ENCODE results near the gene ADAMTS19. TPM values are rescaled to one million over a fixed set of nuclear protein-coding genes. Genes with fewer than 3 reads are reported as not detected.
A peak's percentile ranks its signal among the peaks of the same experiment; 100 is the strongest.

ADAMTS19 gene
- total and polyA plus RNA-seq, 11 donors: 0.16 to 1.2 (median 0.53) TPM; not detected in 3

DNA sequence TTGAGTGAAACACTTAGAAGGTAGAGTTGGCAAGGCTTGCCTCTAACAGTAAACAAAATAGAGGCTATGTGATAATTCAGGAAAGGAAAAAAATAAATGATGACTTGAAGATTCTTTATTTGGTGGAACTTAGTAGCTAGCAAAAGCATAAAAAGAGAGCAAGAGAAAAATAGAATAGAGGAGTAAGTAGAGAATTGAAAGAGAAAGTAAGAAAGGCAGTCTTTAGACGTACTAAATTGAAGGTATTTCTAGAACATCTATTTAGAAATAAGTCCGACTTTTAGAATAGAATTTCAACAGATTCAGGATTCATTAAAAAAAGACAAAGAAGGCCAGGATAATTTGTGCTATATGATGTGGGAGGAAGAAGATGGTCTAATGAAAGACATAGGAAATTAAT lies 159.7 kb downstream of the ADAMTS19 start:
- intact Hi-C loops (cut with DNase I): no loop called here
- H3K4me1 ChIP-seq: no peaks in the 10 kb centered on the region
- no peaks in the 10 kb centered on the region for H3K36me3 ChIP-seq
- WGBS, 4 donors: 69 to 88% (median 81%) methylated on average over 2 of the region's 2 CpGs
- no peak for ATAC-seq
- H3K4me3 ChIP-seq: peak overlapping the region in 2 of 12 donors; percentile 11 to 25
- no peak for TF ChIP-seq POLR2A (IDR thresholded peaks at IDR 0.05)
- TF ChIP-seq, protein P1, sequence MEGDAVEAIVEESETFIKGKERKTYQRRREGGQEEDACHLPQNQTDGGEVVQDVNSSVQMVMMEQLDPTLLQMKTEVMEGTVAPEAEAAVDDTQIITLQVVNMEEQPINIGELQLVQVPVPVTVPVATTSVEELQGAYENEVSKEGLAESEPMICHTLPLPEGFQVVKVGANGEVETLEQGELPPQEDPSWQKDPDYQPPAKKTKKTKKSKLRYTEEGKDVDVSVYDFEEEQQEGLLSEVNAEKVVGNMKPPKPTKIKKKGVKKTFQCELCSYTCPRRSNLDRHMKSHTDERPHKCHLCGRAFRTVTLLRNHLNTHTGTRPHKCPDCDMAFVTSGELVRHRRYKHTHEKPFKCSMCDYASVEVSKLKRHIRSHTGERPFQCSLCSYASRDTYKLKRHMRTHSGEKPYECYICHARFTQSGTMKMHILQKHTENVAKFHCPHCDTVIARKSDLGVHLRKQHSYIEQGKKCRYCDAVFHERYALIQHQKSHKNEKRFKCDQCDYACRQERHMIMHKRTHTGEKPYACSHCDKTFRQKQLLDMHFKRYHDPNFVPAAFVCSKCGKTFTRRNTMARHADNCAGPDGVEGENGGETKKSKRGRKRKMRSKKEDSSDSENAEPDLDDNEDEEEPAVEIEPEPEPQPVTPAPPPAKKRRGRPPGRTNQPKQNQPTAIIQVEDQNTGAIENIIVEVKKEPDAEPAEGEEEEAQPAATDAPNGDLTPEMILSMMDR (IDR thresholded peaks at IDR 0.05): no peak
- no peak for DNase-seq
- no peaks in the 10 kb centered on the region for H3K9me3 ChIP-seq
- H3K27ac ChIP-seq: no peak overlapping the region
- no peaks in the 10 kb centered on the region for H3K27me3 ChIP-seq

DNA sequence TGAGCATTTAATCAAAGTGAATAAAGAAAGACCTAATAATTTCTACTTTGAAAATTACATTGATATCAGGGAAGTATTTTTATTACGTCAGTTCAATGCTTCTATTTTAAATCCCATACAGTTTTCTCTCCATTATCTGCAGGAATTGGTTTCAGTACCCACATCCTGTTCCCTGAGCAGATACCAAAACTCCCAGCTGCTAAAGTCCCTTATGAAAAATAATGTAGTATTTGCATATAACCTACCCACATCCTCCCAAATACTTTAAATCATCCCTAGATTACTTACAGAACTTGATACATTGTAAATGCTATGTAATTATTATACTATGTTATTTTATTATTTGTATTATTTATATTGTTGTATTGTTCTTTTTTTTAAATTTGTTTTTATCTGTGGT lies 162.4 kb downstream of the ADAMTS19 start:
- Histone ChIP-seq H3K27ac (no peak overlapping the region), H3K4me1 (no peaks in the 10 kb centered on the region), H3K27me3 (no peaks in the 10 kb centered on the region), H3K36me3 (no peaks in the 10 kb centered on the region), H3K9me3 (no peaks in the 10 kb centered on the region), H3K4me3 (no peak overlapping the region)
- WGBS, 4 donors: 24 to 57% (median 52%) methylated on average over 1 of the region's 1 CpG
- TF ChIP-seq, protein P1 (IDR thresholded peaks at IDR 0.05): no peak
- ATAC-seq: no peak
- DNase-seq: no peak
- intact Hi-C loops (cut with DNase I): no loop called here

DNA sequence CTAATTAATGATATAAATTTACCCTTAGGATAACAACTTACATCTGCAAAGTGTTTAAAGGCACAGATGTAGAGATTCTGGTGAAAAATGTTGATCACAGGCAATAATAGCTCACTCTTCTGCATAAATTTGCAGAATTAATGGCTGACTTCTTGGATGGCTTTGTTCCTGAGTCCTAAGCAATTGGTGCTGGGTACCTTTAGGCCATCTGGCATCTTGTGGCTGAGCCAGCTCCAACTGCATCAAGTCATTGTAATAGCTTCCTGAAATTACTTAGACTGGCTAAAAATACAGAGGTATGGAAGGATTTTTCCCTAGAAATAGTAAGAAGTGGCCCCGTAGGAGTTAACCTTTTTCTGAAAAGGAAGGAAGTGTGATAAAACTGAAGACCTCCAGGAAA lies 169.5 kb downstream of the ADAMTS19 start:
- H3K27ac ChIP-seq: no peak overlapping the region
- 31 to 53% (median 41%) methylated on average over 1 of the region's 1 CpG for WGBS, 4 donors
- no peaks in the 10 kb centered on the region for H3K27me3 ChIP-seq
- H3K36me3 ChIP-seq: no peaks in the 10 kb centered on the region
- DNase-seq (no peak), ATAC-seq (no peak)
- TF ChIP-seq POLR2A (IDR thresholded peaks at IDR 0.05): no peak
- TF ChIP-seq, protein P1 (IDR thresholded peaks at IDR 0.05): no peak
- H3K4me3 ChIP-seq: no peak overlapping the region
- intact Hi-C loops (cut with DNase I): no loop called here
- no peaks in the 10 kb centered on the region for H3K4me1 ChIP-seq
- peaks cover 0 to 24% (median 0%) of the 10 kb centered on the region in 12 donors for H3K9me3 ChIP-seq

DNA sequence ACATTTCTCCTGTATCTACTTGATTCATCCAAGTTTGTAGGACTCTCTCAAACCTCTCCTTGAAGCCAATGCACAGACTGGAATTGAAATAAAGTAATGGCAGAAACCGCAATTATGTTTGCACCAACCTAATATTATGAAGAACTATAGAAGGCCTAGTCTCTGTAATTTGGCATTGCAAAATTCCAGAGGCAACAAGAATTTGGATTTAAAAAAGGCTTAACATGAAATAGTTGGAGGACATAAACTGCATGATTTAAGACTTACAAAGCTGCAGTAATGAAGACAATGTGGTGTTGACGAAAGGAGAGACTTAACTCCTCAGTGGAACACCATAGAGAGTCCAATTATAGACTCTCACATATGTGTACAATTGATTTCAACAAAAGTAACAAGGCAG lies 170.0 kb downstream of the ADAMTS19 start:
- TF ChIP-seq, protein P1 (IDR thresholded peaks at IDR 0.05): no peak
- TF ChIP-seq POLR2A (IDR thresholded peaks at IDR 0.05): no peak
- 77 to 85% (median 83%) methylated on average over 2 of the region's 2 CpGs for whole genome bisulfite sequencing, 4 donors
- Histone ChIP-seq H3K9me3 (peaks cover 0 to 25% (median 0%) of the 10 kb centered on the region in 12 donors), H3K4me3 (no peak overlapping the region), H3K4me1 (no peaks in the 10 kb centered on the region), H3K27ac (no peak overlapping the region), H3K27me3 (no peaks in the 10 kb centered on the region), H3K36me3 (no peaks in the 10 kb centered on the region)
- intact Hi-C loops (cut with DNase I): no loop called here
- ATAC-seq (no peak), DNase-seq (no peak)

Data from heart left ventricle (tissue), 16 donors.